ENCODE results near the gene UNCX.
"Not testable (repeated sequence)": the region's sequence is repeated elsewhere in the genome, so short reads cannot be mapped to it uniquely, and the experiment has no call there.

The UNCX gene

DNA sequence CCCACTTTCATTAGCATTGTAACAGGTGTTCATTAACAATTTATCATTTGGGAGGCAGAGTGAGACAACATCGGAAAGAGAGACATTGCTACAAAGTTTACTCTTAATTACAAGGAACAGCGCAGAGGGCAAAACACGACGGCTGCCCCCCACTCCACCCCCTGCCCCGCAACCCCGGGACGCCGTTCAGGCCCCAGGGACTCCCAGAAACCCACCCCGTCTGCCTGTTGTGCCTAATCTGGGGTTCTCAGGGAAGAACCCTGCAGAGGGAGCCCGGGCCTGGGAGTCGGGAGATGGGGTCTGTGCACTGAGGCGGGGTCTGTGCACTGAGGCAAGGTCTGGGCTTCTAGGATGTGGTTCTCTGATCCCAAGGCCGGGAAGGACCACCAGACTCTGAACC lies 25.2 kb downstream of the UNCX start:
- no peak for DNase-seq (ENCODE audit: low read depth in 2 of 2)

DNA sequence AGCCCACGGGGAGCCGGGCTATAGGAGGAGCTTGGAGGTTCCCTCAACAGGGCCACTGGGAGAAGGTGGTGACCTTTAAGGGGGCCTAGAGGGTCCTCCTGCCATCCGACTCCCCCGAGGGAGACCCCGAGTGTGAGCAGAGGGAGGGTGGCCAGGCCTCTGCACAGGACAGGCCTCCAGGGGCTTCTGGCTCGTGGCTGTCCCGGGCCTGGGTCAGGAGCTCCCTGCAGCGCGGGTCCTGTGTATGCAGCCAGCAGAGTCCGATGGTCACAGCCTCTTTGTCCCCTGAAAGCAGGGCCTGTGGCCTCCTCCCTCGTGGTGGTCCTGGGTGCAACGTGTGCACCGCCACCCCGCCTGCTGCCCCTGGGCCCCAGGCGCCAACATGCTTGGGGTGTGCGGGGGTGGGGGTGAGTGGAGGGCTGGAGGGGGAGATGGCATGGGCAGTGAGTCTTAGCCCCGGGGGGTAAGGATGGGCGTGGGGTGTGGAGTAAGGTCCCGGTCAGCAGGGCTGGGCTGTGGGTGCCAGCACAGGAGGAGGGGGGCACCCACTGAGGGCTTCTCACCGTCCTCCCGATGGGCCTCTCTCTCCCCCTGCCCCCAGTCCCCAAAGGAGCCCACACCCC lies 27.1 kb downstream of the UNCX start:
- no peak for DNase-seq (ENCODE audit: low read depth in 2 of 2)

DNA sequence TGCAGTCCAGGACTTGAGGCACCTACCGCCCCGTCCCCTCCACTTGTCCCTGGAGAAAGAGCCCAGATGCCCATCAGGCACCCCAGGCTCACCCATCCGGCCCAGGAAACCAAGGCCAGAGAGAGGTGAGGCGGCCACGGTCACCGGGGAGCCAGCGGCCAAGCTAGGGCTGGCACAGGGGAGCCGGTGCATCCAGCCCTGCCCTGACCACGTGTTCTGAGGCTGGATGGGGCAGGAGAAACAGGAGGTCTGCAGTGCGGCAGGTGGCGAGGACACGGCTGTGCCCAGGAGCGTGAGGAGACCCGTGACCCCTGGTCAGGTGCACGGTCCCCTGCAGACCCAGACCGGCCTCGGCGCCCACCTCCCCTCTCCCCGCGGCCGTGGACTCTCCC lies 27.6 kb downstream of the UNCX start:
- DNase-seq (ENCODE audit: low read depth in 2 of 2), result no peak

DNA sequence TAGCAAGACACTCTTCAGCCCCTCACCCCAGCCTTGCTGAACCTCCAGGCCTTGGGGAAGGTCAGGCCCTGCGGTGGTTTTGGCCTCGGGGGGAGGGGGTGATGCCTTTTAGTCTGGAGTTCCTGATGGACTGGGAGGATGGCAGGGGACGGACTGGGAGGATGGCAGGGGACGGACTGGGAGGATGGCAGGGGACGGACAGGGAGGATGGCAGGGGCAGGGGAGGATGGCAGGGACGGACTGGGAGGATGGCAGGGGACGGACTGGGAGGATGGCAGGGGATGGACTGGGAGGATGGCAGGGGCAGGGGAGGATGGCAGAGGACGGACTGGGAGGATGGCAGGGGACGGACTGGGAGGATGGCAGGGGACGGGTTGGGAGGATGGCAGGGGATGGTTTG lies 28.4 kb downstream of the UNCX start:
- not testable (repeated sequence) for DNase-seq (ENCODE audit: low read depth in 2 of 2)

DNA sequence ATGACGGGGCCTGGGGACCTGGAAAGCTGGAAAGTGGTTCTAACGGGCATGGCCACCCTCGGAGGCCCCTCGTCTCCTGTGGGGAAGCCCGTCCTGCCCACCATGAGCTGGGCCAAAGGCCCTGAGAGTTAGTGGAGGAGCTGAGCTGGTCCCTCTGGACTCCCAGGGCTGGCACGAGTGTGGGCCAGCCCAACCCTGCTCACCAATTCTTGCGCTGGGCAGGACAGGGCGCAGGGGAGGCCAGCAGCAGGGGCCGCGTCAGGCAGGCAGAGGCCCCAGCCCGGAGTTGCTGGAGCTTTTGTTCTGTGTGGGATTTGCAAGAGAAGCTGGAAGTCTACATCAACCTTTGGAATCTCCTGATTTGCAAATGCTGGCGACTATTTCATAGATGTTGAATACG lies 29.8 kb downstream of the UNCX start:
- DNase-seq (ENCODE audit: low read depth in 2 of 2), result no peak

DNA sequence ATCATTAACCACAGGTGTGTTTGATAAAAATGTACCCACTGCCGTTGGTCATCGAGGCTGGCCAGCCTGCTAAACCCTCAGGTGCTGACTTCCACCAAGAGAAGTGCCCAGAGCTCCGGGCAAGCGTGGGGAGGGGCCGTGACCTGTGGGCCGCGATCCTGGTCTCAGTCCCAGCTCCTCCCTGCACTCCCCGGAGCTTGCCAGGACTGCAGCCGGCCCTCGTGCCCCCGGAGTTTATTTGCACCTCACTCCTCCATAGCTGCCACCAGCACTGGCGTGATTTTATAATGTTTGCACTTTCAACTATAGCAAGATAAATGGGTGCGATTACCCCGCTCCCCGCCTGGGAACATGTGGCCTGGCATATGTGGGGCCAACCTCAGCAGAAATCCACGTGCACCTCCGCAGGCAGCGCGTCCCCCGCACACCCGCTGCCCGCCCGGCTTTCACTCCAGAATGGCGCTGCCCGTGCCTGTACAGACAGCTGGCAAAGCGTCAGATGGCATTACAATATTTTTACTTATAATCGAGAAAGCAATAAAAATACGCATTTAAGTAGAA lies 30.8 kb downstream of the UNCX start:
- DNase-seq (ENCODE audit: low read depth in 2 of 2), result no peak

DNA sequence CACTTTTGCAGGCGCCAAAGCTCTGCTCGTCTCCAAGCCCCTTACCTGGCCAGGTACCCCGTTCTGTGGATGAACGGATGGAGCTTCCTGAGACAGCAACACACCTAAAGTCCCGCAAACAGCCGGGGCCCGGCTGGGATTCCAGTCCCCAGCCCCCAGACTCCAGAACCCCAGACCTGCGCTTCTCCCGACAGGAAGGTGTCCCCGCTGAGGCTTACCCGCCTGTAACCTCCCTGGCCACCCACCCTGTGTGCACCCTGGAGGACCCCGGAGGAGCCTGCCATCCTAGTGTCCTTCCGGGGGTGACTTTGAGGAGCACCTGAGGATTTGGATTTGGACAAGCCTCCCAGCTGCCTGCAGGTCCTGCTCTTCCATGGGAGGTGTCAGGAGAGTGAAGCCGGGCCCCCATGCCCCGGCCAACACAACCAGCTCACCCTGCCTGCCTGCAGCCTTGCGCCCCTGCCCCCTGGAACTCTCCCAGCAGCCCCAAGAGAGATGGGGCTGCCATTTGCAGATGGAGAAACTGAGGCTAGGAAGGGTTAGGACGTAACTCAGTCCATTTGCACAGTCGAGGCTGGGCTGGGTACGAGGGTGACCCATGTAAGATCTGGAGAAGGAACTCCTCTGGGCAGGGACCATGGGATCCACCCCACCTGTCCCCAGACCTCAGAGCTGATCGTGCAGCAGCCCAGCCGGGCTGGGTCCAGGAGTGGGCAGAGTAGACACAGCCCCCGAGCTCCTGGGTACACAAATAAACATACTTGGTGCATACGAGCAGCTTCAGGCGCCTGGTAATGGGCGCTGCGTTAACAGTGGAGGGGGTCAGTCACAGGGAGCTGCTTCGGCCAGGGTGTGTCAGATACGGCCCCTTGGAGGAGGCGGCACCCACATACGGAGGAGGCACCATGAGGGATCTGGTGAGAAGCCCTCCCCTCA lies 31.9 kb downstream of the UNCX start:
- no peak for DNase-seq (ENCODE audit: low read depth in 2 of 2)

DNA sequence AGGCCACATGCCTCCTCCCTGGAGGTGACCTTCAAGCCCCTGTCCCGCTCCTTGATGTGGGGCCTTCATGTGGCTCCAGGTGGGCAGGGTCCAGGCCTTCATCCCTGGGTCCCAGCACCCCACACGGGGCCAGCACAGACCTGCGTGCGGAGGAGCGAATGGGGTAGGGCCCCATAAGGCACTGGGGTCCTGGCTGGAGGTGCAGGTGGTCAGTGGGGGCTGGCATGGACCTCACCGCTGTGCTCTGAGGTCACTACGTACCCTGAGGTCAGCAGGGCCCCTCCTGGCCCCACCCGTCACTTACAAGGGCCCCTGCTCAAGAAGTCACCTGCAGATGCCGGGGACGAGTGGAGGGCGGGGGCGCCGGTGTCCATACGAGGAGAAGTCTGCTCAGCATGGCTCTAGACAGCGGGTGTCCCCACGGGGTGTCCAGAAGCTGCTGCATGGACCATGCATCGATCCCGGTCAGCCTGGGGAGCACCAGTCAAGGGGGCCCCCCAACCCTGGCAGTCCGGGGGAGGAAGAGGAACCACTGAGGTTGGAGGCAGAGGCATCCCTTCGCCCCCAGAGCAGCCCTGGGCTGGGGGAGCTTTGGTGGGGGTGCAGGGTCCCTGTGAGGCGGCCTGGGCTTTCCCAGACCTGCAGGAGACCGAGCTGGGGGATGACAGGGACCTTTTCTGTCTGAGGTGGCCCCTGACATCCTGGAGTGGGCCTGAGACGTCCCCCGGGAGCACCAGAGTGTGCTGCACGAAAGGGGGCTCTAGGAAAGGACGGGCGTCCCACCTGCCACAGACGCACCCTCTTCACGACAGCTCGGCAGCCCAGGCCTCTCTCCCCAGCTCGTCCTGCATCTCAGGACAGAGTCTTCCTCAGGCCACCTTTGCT lies 34.6 kb downstream of the UNCX start:
- no peak for DNase-seq (ENCODE audit: low read depth in 2 of 2)

DNA sequence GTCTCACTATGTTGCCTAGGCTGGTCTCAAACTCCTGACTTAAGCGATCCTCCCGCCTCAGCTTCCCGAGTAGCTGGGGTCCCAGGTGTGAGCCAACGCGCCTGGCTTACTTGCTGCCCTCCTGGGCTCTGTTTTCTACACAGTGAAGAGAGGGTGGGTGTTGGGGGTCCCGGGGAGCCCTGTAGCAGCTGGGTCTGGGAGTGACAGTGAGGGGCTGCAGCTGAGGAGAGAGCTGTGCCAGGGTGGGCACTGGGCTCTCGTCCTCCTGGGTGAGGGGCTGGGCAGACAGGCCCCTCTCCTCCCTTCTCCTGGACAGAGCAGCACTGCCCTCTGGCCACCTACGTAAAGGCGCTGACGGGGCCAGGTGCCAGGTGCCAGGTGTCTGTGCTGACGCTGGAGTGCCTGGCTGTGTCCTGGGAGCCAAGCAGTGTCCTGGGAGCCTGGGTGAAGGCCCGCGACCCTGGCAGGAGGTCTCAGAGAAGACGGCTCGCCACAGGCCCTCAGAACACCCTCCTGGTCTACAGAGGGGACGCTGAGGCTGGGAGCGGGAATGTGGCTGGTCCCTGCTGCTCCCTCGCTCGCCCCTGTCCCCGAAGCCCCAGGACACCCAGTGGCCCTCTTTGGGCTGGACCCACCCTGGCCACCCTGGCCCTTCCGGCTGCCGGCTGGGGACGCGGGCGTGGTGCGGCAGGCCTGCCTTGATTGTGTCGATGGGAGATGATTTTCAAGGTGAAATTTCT lies 35.6 kb downstream of the UNCX start:
- no peak for DNase-seq (ENCODE audit: low read depth in 2 of 2)

DNA sequence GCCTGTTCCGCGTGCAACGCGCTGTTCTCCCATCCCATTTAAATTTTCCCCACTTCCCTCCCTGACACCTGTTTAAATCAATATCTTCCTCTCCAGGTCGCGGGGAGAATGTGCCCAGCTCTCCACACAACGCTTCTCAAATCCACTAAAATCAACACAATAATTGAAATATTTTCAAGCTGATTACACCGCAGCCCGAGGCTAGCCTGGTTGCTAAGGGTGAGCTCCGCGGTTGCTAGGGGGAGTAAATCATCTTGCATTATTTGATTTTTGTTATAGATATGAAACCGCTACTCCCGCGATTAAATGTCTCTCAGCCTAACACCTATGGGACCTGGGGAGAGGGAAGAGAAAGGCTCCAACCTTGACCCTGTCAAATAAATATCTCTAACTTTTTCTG lies 36.2 kb downstream of the UNCX start:
- DNase-seq (ENCODE audit: low read depth in 2 of 2), result no peak

DNA sequence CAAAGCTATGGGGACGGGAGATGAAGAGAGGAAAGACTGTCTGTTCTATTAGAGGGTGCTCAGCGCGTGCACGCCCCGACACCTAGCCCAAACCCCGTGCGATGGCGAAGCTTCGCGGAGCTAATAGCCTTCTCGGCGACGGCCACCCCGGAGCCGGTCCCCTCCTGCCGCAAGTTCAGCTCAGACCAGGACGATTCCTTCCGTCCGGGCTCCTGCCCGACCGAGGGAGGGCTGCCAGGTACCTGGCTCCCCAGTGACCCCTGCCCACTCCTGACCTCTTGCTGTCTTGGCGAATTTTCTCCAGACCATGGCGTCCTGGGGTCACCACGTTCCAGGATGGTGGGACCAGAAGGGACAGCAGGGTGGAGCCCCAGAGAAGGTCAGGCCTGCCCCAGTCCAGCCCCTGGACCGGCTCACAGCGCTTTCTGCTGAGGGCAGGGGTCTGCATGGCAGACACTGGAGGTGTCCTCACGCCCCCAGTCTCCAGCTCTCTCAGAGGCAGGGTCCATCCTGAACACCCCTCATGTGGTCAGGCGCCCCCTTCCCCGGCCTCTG lies 36.7 kb downstream of the UNCX start:
- DNase-seq (ENCODE audit: low read depth in 2 of 2), result no peak

DNA sequence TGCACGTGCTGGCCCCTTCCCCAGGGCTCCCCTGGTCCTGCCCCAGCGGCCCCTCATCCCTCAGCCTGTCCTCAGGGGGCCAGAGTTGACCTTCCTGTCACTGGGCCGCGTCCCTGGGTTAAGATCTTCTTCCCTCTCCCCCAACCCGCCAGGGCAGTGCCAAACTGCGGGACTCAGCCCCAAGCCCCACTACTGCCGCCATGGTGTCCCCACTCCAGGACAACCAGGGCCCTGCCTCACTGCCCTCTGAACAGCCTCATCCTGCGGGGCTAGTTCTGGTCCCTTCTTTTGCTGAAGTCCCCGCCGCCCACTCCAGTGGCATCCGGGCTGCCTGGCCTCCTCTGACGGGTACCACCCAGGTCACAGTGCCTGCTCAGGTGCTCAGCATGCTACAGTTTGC lies 37.5 kb downstream of the UNCX start:
- no peak for DNase-seq (ENCODE audit: low read depth in 2 of 2)

DNA sequence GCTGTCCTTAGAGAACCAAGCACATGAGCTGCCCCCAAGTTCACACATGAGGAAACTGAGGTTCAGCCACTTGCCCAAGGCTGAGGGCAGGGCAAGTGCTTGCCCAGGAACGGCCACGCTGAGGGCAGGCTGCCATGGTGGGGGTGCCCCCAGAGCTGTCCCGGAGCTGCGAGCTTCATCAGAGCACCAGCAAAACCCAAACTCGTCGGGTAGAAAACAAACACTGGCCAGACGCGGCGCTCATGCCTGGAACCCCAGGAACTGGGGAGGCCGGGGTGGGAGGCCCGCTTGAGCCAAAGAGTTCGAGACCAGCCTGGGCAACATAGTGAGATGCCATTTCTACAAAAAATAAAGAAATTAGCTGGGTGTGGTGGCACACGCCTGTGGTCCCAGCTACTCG lies 38.4 kb downstream of the UNCX start:
- no peak for DNase-seq (ENCODE audit: low read depth in 2 of 2)

DNA sequence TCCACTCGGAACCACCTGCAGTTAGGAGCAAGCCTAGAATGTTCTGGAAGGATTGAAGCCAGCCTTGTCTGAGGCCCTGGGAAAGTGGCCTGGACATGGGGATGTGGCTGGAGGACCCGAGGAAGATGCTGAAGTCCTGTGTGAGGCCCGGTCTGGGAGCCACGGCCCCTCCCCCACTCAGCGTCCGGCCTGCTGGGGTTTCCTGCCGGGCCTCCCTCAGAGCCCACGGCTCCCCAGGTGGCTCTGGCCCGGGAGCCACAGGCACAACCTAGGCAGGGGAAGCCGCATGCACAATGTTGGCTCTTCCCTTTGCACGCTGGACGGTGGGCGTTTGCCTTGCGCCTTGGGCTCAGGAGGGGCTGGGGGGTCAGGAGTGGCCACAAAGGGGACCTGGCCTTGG lies 39.0 kb downstream of the UNCX start:
- no peak for DNase-seq (ENCODE audit: low read depth in 2 of 2)

DNA sequence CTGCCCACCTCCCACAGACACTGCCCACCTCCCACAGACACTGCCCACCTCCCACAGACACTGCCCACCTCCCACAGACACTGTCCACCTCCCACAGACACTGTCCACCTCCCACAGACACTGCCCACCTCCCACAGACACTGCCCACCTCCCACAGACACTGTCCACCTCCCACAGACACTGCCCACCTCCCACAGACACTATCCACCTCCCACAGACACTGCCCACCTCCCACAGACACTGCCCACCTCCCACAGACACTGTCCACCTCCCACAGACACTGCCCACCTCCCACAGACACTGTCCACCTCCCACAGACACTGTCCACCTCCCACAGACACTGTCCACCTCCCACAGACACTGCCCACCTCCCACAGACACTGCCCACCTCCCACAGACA lies 39.5 kb downstream of the UNCX start:
- DNase-seq (ENCODE audit: low read depth in 2 of 2), result not testable (repeated sequence)

DNA sequence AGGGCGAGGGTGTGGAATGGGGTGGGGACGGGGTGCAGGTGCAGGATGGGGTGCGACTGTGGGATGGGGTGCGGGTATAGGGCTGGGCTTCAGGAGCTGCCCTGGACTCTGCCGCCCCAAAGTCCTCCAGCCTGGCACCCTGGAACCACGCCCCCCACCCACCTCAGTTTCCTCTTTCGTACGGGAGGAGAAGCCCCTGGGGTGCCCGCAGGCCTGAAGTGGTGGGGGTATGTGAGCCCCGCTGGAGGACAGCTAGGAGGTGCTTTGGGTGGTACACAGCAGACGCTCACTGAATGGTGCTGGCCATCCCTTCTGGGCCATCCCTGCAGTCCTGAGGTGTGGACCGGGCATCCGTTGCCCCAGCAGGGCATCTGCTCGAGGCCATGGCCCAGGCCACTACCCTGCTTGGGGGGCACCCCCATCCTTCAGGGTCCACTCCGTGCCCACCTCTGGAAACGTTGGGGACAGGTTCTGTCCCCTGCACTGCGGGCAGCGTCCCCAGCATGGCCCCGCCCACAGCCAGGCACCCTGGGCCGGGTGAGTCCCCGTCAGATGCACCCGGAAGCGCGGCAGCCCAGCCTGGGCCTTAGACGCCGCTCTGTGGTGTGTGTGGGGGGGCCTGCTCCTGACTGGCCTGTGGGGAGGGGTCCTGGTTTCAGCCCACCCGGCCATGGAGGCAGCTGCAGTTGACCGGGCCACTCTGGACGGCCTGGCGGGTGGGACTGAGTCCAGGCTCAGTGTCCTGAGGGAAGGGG lies 41.6 kb downstream of the UNCX start:
- DNase-seq (ENCODE audit: low read depth in 2 of 2), result no peak

DNA sequence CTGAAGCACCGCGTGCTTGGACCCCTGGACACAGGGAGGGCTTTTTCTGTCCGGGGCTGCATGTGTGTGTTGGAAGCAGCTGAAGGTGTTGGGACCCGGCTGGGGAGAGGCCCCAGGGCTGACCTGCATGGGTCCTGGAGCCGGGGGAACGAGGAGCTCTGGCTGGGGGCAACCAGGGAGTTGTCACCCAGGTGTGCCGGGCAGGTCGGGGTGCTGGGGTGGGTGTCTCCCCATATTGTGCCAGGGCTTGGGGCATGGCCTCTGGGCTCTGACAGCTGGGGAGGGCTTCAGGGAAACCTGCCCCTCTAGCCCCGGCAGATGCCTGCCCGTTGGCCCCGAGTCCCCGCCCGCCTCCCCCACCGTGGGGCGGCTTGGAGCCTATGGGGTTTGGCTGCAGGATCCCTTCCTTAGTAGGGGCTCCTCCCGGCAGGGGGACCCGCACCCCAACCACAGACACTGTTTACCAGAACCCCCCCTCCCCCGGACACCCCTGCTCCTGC lies 42.3 kb downstream of the UNCX start:
- DNase-seq (ENCODE audit: low read depth in 2 of 2), result no peak

DNA sequence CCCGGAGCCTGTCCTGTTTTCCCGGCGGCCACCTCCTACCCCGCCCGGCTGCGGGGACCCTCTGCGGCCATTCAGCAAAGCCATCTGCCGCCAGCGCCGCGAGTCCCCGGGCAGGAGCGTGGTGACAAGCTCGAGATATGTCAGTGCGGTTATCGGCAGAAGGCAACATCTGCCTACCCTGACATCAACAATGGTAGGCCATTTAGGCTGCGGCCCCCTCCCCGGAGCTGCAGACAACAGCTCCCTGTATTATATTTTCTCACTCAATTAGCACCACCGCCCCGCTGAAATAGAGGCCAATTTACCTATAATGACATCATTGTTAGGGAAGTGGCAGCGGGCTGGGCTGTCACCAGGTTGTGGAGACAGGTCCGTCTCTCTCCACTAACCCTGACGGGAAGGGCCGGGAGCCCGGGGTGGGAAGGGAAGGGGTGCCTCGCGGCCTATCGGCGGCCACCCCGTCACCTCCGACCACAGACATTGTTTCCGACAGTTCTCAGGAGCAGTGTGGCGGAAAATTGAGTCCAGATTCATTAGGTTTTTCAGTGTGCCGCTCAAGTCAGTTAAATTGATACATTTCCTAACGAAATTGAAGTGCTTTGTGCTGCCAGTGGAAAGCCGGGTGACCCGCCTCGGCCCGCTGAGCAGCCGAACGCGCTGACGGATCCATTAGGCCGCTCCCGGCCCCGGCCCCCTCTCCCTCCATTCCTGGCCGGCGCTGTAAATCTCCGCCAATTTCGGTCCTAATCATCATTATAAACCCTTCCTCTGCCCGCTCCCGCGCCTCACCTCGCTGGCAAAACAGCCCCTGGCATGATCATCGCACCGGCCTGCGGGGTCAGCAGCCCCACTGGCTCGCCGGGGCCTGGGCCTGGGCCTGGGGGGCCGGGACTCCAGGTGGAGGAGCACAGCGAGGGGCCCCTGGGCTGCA lies 43.0 kb downstream of the UNCX start:
- no peak for DNase-seq (ENCODE audit: low read depth in 2 of 2)

DNA sequence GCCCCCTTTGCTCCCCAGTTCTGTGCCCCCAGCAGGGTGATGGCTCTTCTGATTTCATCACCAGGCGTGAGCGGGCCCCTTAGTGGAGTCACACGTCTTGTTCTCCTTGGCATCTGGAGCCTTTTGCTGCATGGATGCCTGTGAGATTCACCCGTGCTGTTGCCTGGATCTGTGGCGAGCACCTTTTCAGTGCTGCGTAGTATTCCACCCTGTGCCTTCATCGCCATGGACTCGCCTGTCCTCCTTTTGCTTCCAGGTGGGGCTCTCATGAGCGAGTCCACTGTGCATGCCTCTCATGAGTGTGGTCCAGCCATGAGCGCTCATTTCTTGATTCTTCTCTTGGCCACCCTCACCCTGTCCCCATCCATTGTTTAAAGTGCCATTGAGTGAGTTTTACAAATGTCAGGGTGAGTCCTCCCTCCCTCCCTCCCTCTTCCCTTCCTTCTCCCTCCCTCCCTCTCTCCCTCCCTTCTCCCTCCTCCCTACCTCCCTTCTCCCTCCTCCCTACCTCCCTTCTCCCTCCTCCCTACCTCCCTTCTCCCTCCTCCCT lies 44.0 kb downstream of the UNCX start:
- DNase-seq (ENCODE audit: low read depth in 2 of 2), result no peak
